ENCODE data around the gene NAALADL2. TPM values are rescaled to one million over a fixed set of nuclear protein-coding genes. Genes with fewer than 3 reads are reported as not detected.

The NAALADL2 gene
- total RNA-seq, 1 experiment from 2014 or later: 1.6 TPM

DNA sequence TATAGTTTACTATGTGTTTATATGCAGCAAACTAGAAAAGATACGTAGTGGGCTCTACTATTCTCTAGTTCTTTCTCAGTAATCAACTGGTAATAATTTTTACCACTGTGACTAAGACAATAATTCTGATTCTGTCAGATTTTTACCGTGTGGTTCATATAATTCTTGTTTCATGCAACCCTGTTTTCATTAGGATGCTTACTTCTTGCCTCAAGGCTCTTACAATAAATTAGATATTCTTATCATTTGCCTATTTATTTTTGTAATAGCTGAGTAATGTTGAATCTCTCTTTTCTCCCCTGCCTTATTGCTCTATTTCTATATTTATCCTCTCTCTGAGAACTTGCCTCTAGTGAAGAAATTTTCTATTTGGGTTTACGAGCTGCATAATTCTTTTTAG lies 524.7 kb downstream of the NAALADL2 start:
- no peaks in the 10 kb centered on the region for H3K27me3 ChIP-seq (ENCODE audit: insufficient read depth, low read length)
- no peak overlapping the region for H3K4ac ChIP-seq (ENCODE audit: low read depth, low read length)
- H3K4me1 Mint-ChIP-seq: peaks cover 0 to 2% of the 10 kb centered on the region in 2 experiments; a peak in 1 of 4 replicates
- H3K36me3 Mint-ChIP-seq (ENCODE audit: insufficient read depth in 1 of 3, low read depth in 3 of 3): no peaks in the 10 kb centered on the region
- no peak overlapping the region for H3K4me3 Mint-ChIP-seq
- no peaks in the 10 kb centered on the region for H3K27me3 Mint-ChIP-seq (ENCODE audit: low read depth)
- no peak overlapping the region for H3K23ac ChIP-seq (ENCODE audit: insufficient read length, low read depth, low read length)
- no peak overlapping the region for H3K14ac ChIP-seq (ENCODE audit: insufficient read depth, low read length)
- H2AK5ac ChIP-seq (ENCODE audit: insufficient read length, low read length): no peak overlapping the region
- no peak overlapping the region for H2BK15ac ChIP-seq (ENCODE audit: low read depth, low read length)
- no peak overlapping the region for H2AFZ ChIP-seq (ENCODE audit: low read length)
- H3K23me2 ChIP-seq (ENCODE audit: insufficient read length, low read depth, low read length, poor library complexity, severe bottlenecking): no peaks in the 10 kb centered on the region
- no peak overlapping the region for H4K5ac ChIP-seq (ENCODE audit: insufficient read length, low read depth, low read length)
- no peaks in the 10 kb centered on the region for H3K9me3 ChIP-seq (ENCODE audit: control insufficient read depth, low read depth, low read length)
- no peak overlapping the region for H2BK20ac ChIP-seq (ENCODE audit: low read depth, low read length, poor library complexity, severe bottlenecking)
- H3K9ac ChIP-seq (ENCODE audit: extremely low read depth, insufficient read length, low read length): no peak overlapping the region
- no peak overlapping the region for H3K4me2 ChIP-seq (ENCODE audit: insufficient read depth, insufficient read length, low read length)
- no peak overlapping the region for H4K8ac ChIP-seq (replicated peaks; ENCODE audit: insufficient read length, low read depth, low read length)
- no peak overlapping the region for H3K27ac ChIP-seq (ENCODE audit: insufficient read length, low read depth, low read length)
- H3K56ac ChIP-seq (ENCODE audit: insufficient read length, low read depth, low read length): no peak overlapping the region
- no peak overlapping the region for H3K18ac ChIP-seq (ENCODE audit: insufficient read length, low read depth, low read length)
- no peak overlapping the region for H3T11ph ChIP-seq (ENCODE audit: low read length)
- no peak for DNase-seq
- no peaks in the 10 kb centered on the region for H3K4me1 ChIP-seq (ENCODE audit: insufficient read depth, low read length)
- no peaks in the 10 kb centered on the region for H4K20me1 ChIP-seq (ENCODE audit: control insufficient read depth, insufficient read depth, insufficient read length)
- no peaks in the 10 kb centered on the region for H3K9me3 Mint-ChIP-seq
- no peak overlapping the region for H2BK12ac ChIP-seq (ENCODE audit: insufficient read length, low read depth, low read length)
- no CpG with 5 or more reads among the region's 3 CpGs for WGBS (ENCODE audit: extremely low coverage, insufficient read length, low lambda C conversion rate)
- no peaks in the 10 kb centered on the region for H3K79me1 ChIP-seq (ENCODE audit: insufficient read depth, low read depth, low read length, poor library complexity, severe bottlenecking)
- H2BK120ac ChIP-seq (ENCODE audit: low read depth, low read length, poor library complexity, severe bottlenecking): no peak overlapping the region
- H3K79me2 ChIP-seq (ENCODE audit: insufficient read depth, low read length): no peaks in the 10 kb centered on the region
- H2BK5ac ChIP-seq (ENCODE audit: insufficient read length, low read length): no peak overlapping the region
- TF ChIP-seq, protein P1, sequence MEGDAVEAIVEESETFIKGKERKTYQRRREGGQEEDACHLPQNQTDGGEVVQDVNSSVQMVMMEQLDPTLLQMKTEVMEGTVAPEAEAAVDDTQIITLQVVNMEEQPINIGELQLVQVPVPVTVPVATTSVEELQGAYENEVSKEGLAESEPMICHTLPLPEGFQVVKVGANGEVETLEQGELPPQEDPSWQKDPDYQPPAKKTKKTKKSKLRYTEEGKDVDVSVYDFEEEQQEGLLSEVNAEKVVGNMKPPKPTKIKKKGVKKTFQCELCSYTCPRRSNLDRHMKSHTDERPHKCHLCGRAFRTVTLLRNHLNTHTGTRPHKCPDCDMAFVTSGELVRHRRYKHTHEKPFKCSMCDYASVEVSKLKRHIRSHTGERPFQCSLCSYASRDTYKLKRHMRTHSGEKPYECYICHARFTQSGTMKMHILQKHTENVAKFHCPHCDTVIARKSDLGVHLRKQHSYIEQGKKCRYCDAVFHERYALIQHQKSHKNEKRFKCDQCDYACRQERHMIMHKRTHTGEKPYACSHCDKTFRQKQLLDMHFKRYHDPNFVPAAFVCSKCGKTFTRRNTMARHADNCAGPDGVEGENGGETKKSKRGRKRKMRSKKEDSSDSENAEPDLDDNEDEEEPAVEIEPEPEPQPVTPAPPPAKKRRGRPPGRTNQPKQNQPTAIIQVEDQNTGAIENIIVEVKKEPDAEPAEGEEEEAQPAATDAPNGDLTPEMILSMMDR (conservative IDR thresholded peaks at IDR 0.05): no peak
- no peak overlapping the region for H3K27ac Mint-ChIP-seq
- no peak overlapping the region for H4K91ac ChIP-seq (ENCODE audit: insufficient read length, low read depth, low read length)

Measured in H9 (cell line).